ENCODE measurements around the gene MKKS.

MKKS gene

DNA sequence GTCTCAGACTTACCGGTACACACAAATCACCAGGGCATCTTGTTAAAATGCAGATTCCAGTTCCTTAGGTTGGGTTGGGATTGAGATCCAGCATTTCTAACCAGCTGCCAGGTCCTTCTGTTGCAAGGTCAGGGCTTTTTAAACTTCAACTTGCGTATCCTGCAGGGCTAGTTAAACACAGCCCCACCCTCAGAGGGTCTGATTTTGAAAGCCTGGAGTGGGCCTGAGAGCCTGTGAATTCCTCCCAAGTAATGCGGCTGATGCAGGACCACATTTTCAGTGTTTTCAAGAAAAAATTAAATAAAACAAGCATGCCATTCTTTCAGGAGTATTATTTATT, 65.3 kb downstream of the MKKS start:
- DNase-seq (ENCODE audit: low read depth): no peak

DNA sequence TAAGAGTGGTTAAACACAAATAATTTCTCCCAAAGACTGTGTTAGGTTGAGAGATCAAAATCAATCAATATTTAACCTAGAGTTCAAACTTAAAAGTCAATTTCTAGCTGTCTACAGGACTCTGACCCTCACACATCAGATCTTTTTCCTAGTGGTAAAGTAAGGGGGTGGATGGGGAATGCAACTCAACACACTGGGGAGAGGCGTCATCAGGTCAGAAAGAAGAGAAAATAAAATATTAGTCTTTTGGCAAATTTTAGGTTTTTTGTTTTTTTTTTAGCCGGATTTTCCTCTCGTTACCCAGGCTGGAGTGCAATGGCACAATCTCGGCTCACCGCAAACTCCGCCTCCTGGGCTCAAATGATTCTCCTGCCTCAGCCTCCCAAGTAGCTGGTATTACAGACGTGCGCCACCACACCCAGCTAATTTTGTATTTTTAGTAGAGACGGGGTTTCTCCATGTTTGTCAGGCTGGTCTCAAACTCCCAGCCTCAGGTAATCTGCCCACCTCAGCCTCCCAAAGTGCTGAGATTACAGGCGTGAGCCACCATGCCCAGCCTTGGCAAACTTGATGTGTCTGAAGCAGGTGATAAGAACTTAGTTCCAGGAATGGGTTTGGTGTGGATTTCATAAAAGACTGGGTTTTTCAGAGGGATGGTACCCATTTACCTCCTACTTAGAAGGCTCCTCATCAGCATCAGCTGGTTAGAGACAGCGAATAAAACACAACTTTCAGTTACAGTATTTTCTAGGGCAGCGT, 65.9 kb downstream of the MKKS start:
- DNase-seq (ENCODE audit: low read depth): no peak

DNA sequence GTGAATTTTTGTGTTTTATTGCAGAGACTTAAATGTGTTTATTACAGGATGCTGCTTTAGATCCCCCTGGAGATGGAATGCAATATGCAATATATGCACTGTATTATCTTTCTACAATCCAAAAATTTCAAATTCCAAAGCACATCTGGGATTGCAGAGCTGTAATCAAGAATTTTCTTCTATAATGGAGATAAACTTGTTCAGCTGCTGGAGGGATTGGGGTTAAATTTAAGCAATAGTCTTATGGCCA, 66.4 kb downstream of the MKKS start:
- DNase-seq (ENCODE audit: low read depth): no peak

DNA sequence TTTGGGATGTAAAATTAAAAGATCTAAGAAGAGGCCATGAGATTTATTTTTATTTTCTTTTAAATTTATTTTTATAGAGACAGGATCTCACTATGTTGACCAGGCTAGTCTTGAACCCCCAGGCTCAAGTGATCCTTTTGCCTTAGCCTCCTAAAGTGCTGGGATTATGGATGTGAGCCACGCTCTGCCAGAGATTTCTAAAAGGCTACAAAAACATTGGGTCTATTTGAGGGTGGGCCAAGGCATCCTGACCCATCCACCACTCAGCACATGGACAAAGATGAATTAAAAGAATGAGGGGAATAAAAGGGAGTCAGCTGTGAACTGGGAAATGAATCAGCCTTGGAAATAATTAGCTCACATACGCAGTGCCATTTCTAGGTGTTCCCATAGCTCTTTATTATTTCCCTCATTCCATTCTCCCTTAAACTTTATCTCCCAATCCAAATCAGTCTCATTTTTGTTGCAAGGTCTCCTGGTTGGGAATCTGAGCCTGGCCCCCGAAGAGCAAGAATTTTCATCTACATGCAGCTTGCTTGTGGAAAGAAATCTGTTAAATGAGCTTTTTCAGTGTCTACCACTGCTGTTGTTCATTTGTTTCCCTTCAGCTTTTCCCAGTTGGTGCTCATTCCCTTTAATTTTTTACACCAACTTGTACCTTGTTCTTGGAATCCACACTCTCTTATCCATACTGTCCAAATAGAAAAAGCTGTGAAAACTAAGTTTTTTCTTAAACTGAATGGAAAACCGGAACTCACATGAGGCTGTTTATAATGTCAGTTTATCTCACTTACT, 66.9 kb downstream of the MKKS start:
- DNase-seq (ENCODE audit: low read depth): no peak

DNA sequence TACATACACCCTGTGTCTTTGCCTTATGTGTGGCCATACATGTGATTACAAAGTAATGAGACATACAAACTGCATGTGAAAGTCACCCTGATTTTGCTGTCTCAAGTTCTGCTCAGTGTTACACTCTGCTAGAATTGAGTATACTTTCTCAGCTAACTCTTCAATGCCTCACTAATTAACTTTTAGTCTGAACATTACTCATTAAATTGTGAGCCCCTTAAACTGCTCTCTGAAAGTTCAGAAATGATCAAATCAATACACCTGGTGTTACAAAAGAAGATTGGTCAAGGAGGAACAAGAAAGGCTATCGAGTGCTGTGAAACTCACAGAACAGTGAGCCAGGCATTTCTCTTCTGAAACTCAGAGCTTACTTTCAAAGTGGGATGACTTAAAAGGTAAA, 71.3 kb downstream of the MKKS start:
- no peak for DNase-seq (ENCODE audit: low read depth)

DNA sequence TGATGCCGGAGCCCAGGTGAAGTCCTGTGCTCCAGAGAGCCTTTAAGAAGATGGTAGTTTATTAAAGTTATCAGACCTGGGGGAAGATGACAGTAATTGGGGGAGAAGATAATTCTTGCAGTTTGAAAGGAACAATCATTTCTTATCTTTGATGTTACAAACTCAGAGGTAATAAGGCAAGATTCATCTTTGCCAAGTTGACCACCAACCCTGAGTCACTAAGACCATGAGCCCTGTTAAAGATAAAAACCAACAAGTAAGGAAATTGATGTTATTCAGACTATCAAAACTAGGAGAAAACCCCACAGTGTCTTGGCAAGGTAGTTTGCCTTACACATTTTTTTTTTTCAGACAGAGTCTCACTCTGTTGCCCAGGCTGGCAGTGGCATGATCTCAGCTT, 73.1 kb downstream of the MKKS start:
- DNase-seq (ENCODE audit: low read depth): no peak

DNA sequence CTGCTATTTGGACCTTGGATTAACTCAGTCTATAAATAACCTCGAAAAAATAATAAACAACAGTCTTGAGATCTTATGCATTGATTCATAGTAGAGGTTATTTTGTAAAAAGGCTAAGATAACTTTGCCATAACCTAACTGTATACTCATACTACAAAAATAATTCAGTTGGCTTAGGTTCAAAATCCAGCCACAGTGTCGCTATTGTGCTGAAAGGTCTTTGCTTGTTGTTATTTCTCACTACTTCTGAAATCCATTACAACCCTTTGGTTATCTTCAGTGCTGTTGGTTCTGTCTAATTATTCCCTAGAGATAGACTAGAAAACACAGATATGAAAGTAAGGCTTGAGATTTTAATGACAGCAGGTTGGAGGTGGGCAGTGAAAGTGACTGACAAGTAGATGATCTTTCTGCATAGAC, 74.4 kb downstream of the MKKS start:
- no peak for DNase-seq (ENCODE audit: low read depth)

DNA sequence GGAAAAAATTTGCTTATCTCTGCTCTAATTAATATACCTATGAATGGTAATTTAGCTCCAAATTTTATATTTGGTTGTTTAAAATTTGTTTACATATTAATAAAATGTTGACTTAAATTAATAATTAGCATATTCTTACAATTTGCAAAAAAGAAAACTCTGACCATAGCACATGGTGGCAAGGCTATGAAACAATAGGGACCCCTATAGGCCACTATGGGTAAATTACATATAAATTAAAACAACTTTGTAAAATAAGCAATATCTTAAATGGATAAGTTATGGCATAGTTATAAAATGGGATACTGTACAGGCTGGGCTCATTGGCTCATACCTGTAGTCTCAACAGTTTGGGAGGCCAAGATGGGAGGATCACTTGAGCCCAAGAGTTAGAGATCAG, 76.0 kb downstream of the MKKS start:
- DNase-seq (ENCODE audit: low read depth): no peak

DNA sequence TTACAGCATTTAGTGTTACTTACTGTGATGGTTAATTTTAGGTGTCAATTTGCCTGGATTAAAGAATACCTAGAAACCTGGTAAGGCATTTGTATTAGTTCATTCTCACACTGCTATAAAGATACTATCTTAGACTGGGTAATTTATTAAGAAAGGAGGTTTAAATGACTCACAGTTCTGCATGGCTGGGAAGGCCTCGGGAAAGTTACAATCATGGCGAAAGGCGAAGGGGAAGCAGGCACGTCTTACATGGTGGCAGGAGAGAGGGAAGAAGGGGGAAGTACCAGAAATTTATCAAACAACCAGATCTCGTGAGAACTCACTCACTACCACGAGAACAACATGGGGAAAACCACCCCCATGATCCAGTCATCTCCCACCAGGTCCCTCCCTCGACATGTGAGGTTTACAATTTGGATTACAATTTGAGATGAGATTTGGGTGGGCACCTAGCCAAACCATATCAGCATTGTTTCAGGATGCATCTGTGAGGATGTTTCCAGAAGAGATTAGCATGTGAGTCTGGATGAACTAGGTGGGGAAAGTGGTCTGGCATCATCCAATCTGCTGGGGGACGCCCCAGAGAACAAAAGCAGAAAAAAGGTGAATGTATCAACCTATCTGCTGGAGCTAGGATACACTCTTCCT, 76.8 kb downstream of the MKKS start:
- DNase-seq (ENCODE audit: low read depth): no peak

DNA sequence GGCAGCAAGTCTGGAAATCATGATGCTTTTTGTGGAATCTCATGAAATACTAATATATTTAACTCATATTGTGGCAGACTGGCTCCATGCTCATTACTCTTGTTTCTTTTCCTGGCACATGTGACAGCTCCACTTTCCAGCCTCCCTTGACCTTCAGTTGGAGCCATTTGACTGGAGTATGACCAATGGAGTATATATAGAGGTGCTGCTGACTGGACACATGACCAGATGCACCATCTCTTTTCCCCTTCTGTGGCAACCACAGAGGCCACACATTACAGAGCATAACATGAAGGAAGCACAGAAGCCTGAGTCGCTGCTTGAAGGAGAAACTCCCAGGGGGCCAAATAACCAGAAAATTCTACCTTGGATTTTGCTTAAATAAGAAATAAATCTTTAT, 77.4 kb downstream of the MKKS start:
- DNase-seq (ENCODE audit: low read depth): no peak

DNA sequence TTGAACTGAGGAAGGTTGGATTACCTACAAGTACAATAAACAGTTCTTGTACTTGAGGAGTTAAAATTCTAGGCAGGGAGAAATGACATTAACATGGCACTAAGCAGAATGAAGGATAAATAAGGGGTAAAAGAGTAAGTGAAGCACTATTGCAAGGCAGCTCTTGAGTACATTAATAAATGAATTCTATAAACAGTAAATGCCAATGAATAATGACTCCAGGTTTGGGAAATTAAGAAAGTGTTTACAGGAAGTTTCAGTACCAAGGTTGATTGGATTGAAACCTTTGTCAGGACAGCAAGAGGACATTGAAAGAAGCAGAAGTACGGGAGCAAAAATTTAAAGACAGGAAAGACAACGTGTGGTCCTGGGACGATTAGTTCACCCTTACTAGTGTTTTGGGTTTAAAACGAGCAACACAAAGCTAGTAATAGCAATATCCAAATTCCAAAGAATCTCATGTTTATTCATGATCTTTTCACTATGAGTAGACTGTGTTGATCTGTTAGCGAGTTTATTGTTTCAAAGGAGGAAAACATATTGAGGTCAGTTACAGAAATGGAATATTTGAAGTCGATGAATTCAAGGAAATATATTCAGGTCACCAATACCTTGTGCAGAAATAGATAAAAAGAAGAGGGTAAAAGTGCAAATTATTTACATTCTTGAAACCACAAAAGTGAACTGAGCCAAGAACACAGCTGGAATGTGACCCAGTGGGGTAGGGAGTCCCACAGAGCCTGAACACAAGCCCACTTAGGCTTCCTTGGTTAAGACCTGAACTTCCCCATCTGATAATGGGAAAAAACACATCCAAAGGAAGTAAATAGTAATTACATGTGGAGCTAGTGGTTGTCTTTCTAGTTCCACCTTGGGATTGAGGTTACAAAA, 80.8 kb downstream of the MKKS start:
- no peak for DNase-seq (ENCODE audit: low read depth)
